GM18951 (cell line): ENCODE data around the gene STAU1.
"Not testable (repeated sequence)": the region's sequence is repeated elsewhere in the genome, so short reads cannot be mapped to it uniquely, and the experiment has no call there.

Experiments used
- POLR2A ChIP-seq: IDR thresholded peaks from 4 replicates; pipeline ENCODE4 v1.6.1; 2011; ENCODE audit warnings: mild to moderate bottlenecking; ENCODE audit not compliant: insufficient read length, insufficient read depth; ENCODE audit errors: extremely low read depth
- in situ Hi-C: fragments of 300-500 bp; cut with MboI; formaldehyde crosslinking; loops from one replicate; pipeline ENCODE4 v1.12.0; 2022; ENCODE audit warnings: low sequenced_read_pairs, mixed read lengths, inconsistent platforms; ENCODE audit not compliant: unreplicated experiment

Gene STAU1

DNA sequence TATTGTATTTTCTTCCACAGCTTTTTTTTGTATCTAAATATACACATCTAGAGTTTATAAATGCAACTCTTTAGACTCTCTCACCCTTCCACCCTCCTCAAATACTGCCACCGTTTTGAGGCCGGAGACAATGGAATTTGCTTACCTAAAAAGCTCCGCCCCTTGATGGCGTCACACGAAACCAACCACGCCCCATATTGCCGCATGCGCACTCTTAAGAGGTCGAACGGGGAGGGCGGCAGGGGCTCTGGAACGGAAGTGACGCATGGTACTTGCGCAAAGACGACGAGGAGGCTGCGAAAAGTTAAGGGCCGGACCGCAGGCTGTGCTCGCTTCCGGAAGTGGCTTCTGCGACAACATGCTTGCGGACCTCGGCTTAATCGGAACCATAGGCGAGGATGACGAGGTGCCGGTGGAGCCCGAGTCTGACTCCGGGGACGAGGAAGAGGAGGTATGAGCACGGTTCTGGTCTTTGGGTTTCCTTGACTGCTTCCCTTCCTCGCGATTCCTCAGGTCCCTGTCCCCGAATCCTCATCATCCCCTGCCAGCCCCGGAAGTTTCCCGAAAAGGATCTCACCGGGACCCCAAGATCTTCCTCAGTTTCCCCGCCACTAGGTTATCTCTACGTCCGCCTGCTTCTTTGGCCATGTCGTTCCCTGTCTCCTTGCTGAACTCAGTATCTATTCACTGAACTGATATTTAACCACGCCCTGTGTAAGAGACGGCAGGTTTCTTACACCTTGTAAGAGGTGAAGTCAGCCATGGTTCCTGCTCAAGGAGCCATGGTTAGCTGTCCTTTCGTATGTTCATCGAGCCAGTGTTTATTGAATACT, 31.2 kb upstream of the STAU1 start, which contains the start of gene DDX27:
Gene DDX27, plus strand, starts transcription at position 326 of the 833 bp plus-strand sequence. Its CDS starts 33 bp downstream, at position 359.
- in situ Hi-C loops: no loop called here
- TF ChIP-seq POLR2A: peak; percentile 87

DNA sequence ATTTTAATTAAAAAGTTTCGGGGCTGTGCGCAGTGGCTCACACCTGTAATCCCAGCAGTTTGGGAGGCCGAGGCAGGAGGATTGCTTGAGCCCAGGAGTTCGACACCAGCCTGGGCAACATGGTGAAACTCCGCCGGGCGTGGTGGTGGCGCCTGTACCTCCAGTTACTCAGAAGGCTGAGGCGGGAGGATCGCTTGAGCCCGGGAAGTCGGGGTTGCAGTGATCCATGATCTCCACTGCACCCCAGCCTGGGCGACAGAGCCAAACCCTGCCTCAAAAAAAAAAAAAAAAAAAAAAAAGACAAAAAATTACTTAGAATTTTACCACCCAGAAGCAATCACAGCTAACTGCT, 30.6 kb upstream of the STAU1 start:
- in situ Hi-C loops: not testable (repeated sequence)

DNA sequence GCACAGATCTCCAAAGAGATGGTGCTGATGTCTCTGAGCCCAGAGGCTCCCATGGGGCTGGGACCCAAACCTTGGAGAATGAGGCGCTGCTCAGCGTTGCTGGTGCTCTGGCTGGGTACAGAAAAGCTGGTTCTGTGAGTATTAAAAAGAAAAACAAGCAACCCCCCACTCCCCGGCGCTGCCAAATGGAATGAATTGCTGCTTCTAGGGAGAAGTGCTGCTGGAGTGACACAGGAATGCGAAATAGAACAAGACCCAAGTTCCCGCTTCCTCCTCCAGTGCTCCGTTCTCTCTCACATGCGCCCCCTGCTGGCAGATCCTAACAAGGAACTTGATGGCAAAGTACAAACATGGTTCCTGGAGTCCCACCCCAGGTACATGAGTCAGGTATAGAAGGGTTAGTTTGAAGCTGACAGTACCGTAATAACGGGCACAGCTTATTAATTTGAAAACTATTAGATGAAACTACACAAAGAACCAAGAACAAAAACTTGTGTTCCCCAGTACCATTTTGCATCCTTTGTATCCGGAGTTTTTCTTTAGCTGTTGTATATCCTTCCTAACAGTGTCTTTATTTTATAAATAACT, 29.0 kb upstream of the STAU1 start:
- no peak for TF ChIP-seq POLR2A
- in situ Hi-C loops: no loop called here

DNA sequence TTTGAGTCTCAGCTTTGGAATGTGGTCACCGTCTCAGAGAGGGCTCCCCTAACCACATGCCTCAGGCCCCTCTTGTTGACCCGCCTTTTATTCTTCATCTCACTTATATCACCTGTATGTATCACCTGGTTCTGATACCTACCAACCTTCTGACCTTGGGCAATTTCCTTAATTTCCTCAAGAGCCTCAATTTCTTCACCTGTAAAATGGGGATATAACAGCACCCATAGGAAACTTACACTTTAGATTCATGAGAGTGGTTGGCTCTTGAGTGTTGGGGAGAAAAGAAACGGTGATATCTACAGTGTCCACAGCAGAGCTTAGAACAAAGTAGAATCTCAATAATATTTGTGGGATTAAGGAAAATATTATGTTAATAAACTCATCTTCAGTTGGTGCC, 27.1 kb upstream of the STAU1 start:
- in situ Hi-C loops: no loop called here
- TF ChIP-seq POLR2A: no peak

DNA sequence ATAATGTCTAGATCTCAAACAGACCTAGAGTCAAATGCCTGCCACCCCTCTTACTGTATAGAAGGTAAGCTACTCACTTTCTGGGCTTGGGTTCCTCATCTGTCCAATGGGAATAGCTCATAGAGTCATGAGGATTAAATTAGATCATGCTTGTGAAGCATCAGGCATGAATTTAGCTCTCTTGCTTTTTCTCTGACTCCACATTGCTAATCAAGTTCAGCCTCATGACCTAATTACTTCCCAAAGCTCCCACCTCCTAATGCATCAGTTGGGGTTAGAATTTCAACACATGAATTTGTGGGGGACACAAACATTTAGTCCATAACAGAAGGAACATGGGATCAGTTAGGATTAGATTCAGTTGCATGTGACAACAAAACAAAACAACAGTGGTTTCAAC, 26.4 kb upstream of the STAU1 start:
- in situ Hi-C loops: no loop called here
- no peak for TF ChIP-seq POLR2A

DNA sequence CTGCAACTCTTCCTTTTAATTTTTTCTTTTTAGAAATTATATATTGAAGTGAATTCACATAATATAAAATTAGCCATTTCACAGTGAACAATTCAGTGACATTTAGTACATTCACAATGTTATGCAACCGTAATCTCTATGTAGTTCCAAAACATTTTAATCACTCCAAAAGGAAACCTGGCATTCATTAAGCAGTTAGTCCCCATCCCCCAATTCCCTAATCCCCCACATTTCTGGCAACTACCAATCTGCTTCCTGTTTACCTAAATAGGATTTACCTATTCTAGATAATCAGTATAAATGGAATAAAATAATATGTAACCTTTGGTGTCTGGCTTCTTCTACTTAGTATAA, 22.6 kb upstream of the STAU1 start:
- no peak for TF ChIP-seq POLR2A
- in situ Hi-C loops: no loop called here

DNA sequence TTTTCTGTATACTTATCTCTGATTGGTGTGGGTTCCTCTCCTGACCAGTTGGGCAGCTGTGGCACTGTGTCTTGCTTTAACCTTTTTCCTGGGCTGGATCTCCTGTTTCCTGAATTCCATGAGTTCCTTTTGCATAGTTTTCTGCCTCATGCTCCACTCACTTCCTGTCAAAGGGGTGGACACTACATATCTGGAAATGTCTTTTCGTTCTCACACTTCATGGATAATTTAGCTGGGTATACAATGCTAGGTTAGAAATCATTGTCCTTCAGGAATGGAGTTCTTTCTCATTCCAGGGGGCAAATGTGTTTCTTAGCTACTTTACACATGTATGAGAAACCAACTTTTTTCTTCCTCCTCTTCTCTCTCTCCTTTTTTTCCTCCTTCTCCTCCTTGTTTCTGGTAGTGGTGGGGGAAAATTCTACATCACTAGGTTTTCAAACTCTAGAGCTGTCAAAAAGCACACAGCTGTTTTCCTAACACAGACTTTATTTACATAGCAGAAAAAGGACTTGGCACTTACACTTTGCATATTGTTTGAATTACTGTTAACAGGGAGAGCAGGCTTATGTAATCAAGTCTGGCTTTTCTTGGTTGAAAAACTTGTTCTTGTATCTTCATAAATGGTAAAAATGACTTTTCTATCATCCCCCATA, 22.1 kb upstream of the STAU1 start:
- in situ Hi-C loops: no loop called here
- no peak for TF ChIP-seq POLR2A

DNA sequence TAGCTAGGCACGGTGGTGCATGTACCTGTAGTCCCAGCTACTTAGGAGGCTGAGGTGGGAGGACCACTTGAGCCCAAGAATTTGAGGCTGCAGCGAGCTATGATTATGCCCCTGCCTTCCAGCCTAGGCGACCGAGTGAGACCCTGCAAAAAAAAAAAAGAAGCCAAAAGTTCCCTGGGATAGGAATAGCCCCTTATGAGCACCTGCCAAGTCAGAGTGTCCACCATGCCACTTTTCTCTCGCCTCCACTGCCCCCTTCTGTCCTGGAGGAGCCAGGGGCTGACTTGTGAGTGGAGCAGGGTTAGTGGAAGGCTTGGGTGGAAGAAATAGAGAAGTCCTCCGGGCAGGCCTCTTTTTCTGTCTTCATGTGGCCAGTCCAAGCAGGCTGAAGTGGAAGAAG, 18.9 kb upstream of the STAU1 start:
- in situ Hi-C loops: loop anchor here (5.0 kb wide), 1 partner anchor 75 kb away; no protein-coding TSS in a partner anchor

DNA sequence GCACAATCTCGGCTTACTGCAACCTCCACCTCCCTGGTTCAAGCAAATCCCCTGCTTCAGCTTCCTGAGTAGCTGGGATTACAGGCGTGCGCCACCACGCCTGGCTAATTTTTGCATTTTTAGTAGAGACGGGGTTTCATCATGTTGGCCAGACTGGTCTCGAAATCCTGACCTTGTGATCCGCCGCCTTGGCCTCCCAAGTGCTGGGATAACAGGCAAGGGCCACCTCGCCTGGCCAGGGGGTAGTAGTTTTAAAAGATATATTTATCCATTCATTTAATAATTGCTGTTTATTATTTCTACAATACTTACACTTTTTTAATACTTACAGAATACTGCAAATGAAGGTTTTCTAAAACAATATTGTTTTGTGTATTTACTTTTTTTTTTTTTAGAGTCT, 15.6 kb upstream of the STAU1 start:
- in situ Hi-C loops: no loop called here
- TF ChIP-seq POLR2A: no peak

More for the DNA sequence above, 18.9 kb upstream of the STAU1 start:
- no peak for TF ChIP-seq POLR2A

DNA sequence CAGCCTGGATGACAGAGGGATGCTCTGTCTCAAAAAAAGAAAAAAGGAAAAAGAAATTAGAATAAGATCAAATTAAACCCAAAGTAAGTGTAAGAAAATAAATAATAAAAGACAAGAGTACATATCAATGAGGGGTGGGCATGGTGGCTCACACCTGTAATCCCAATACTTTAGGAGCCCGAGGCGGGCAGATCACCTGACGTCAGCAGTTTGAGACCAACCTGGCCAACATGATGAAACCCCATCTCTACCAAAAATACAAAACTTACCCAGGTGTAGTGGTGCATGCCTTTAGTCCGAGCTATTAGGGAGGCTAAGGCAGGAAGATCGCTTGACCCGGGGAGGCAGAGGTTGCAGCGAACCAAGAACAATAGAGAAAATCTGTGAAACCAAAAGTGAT, 14.9 kb upstream of the STAU1 start:
- in situ Hi-C loops: no loop called here
- no peak for TF ChIP-seq POLR2A

DNA sequence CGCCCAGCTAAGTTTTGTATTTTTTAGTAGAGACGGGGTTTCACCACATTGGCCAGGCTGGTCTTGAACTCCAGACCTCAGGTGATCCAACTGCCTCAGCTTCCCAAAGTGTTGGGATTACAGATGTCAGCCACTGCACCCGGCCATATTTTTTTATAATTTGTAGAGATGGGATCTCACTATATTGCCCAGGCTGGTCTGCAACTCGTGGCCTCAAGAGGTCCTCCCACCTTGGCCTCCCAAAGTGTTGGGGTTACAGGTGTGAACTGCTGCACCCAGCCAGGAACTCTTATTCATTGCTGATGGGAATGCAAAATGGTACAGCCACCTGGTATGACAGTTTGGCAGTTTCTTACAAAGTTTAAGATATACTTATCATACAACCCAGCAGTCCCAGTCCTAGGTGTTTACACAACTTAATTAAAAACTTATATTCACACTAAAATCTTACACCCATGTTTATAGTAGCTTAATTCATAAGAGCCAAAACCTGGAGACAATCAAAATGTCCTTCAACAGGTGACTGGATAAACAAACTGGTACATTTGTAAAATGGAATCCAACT, 11.7 kb upstream of the STAU1 start:
- no peak for TF ChIP-seq POLR2A
- in situ Hi-C loops: no loop called here

DNA sequence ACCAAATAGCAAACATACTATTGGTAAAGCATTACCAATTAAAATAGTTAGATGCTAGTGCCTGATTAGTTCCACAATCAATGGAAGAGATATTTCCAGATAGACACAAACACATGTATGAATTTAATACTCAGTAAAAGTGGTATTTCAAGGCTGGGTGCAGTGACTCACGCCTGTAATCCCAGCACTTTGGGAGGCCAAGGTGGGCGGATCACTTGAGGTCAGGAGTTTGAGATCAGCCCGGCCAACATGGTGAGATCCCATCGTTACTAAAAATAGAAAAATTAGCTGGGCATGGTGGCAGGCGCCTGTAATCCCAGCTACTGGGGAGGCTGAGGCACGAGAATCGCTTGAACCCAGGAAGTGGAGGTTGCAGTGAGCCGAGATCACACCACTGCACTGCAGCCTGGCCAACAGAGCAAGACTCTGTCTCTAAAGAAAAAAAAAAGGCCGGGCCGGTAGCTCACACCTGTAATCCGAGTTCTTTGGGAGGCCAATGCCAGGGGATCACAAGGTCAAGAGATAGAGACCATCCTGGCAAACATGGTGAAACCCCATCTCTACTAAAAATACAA, 4.9 kb upstream of the STAU1 start:
- in situ Hi-C loops: not testable (repeated sequence)

DNA sequence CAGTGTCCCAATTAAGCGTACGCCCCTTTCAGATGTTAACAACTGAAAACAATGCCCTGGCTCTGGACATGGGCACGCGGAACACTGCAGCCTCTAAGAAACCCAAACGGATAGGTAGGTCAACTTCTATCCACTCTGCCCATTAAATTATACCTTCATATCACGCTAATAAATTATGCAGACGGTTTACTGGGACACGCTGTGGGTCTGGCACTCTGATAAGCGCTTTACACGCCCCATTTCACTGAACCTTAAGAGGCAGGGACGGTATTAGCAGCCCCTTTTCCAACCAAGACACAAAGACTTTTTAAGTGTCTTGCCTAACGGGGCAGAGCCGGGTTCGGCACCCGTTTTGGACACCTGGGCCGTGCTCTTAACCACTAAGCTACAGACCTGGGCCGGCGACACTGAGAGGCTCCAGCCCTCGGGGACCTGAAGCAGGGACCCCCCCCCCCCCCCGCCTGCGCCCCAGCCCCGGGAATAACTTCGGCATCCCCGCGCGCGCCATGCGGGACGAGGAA, 744 bp downstream of the STAU1 start:
- in situ Hi-C loops: no loop called here
- no peak for TF ChIP-seq POLR2A

DNA sequence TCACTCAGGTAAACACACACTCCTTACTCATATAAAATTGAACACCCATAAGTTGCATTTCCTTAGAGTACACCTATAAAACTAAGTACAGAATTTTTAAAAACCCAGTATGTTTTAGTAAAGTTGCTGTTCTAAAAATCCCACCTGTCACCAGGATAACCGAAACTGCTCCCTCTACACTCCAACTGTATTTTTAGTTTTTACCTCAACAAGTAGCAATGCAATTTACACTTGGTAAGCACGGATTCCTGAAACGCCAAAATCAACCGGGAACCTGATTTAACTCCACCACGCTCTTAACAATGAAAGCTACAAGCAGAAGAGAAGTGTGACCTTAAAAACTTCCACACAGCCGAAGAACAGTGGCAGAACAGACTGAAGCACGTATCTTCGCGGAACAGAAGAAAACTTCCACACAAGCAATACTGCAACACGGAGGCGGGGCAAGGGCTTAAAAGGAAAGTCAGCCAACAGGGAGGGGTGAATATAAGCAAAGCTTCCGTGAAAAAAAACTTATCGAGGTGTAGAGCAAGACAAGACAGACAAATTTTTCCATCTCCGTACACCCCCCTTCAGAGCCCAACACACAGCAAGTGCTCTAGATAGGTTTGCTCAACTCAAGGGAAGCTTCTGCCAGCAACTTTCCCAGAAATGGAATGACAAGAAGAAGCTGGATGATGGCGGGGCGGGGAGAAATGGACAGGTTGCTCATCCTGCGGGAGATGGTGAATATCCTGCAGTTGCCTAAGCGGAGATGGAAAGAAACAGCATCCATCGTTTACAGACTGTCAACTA, 1.4 kb downstream of the STAU1 start:
- in situ Hi-C loops: no loop called here
- no peak for TF ChIP-seq POLR2A
